ENCODE results near the gene HLA-DMB.

HLA-DMB gene

DNA sequence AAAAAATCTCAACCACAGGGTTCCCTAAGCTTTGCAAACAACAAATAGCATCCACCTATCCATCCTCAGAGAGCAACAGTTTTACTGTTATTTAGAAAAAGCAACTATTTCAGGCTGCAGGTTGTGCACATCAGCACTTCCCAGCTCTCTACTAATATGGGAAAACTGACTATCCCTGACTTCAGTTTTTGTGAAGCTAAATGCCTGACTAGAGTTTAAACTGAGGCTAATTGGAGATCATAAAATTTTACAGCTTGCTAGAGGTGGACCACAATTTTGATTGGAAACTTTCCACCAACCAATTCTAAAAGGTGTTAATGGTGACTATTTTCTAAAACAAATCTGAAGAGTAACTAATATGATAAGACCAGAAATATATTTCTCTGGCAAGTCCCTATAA lies 36.9 kb downstream of the HLA-DMB start:
- DNase-seq = no peak

DNA sequence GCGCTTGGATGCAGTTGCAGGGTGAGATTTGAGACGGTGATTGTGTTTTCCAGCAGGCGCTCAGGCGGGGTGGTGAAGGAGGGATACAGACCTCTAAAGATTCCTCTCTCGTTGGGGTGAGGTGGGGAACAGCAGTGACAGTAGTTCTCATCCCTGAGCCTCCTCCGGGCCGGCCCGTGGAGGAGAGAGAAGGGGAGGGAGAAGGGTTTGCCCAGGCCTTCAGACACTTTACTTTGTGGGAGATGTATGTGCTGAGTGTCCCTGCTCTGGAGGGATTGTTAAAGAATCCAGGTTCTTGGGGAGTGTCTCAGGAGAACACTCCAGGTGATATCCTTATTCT lies 45.9 kb downstream of the HLA-DMB start:
- DNase-seq = no peak

DNA sequence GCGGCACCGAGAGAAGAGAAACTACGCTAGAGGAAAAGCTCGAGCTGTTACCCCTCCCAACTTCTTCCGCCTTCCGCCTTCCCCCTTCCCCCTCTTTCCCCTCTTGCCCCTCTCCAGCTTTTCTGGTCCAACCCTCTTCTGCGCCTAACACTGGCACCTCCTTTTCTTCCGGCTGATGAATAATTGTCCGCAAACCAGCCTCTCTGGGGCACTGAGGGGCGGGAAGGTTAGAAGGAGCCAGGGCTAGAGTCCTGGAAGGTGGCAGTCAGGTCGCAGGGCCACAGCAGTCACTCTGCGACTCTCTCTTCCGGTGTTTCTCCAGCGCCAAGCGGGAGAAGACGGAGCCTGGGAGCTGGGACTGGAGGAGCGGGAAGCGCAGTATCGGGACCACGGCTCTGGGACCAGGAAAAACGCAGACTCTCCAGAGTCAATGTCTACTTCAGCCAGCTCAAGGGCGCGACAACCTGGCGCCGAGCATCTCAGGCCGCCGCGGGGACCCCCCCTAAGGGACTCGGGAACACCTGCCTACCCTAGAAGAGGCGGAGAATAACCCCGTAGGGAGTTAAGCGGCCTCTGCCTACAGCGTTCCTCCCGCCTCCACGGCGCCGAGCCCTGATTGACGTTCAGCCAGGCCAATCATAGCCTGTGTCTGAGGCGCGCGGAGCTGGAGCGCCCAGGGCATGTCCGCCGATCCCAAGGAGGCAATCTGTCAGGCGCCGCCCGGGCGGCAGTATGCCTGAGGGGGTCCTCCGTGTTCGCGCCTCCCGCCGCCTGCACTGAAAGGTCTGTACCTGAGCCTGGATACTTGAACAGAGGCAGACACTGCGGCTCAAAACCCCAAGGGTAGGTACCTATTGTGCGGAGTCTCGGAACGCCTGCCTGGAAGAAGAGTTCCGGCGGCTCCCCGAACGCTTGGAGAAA lies 46.5 kb downstream of the HLA-DMB start:
- peak; percentile 97 for DNase-seq

DNA sequence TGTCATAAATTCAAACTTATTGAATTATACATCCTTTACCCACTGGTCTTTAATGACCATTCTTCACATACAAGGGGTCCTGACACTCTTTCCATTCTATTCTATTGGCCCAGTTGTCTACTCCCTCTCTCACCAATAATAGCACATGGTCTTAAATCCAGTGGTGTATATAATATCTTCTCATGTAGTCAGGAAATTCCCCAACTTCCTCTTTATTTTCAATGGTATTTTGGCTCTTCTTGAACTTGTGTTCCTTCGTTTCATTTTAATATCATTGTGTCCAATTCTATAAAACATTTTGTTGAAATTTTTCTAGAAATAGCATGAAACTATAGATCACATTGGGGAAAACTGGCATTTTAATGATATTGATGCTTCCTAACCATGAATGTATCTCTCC lies 50.0 kb downstream of the HLA-DMB start:
- DNase-seq = no peak

DNA sequence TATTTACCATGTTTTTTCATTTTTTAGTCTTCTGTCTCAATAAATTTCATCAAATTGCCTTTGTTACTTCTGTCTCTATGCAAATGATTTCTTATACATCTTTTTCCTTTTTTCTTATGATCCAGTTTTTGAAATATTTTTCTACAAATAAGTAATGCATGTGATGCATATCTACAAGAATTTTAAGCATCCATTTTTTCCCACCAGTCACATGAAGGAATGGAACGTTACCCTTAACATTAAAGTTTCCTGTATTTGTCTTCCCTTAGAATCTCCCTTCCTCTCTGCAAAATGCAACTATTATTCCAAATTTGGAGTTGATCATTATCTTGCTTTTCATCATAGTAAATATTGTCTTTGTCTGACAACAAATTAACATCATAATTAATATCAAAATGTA lies 51.3 kb downstream of the HLA-DMB start:
- no peak for DNase-seq

DNA sequence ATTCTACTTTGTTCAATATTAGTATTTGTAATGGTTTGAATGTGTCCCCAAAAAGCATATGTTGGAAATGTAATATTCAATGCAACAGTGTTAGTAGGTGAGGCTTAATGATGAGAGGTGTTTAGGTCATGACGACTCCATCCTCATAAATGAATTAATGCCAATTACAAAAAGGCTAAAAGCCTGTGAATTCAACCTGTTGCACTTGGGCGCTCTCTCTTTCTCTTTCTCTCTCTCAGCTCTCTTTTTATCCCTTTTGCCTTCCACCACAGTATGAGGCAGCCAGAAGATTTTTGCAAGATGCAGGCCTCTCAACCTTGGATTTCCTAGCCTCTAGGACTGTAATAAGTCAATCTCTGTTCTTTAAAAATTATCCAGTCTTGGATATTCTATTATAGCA lies 52.3 kb downstream of the HLA-DMB start:
- no peak for DNase-seq

DNA sequence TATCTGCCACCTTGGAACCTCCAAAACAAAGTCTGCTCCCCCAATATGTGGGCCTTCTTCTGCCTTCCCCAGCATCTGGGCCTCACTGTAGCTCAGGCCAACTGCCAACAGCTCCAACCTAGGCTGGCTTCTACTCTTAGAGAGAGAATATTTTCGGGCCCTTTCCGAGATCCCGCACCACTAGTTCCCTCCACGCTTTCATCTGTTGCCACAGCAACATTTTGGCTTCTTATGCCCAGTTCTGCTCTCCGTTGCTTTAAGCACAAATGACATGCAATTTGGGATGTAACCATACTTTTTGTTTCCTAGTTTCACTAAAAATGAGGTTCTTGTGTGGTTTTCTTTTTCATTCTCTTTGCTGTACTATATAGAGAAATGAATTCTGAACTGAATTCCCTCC lies 53.2 kb downstream of the HLA-DMB start:
- DNase-seq = no peak

DNA sequence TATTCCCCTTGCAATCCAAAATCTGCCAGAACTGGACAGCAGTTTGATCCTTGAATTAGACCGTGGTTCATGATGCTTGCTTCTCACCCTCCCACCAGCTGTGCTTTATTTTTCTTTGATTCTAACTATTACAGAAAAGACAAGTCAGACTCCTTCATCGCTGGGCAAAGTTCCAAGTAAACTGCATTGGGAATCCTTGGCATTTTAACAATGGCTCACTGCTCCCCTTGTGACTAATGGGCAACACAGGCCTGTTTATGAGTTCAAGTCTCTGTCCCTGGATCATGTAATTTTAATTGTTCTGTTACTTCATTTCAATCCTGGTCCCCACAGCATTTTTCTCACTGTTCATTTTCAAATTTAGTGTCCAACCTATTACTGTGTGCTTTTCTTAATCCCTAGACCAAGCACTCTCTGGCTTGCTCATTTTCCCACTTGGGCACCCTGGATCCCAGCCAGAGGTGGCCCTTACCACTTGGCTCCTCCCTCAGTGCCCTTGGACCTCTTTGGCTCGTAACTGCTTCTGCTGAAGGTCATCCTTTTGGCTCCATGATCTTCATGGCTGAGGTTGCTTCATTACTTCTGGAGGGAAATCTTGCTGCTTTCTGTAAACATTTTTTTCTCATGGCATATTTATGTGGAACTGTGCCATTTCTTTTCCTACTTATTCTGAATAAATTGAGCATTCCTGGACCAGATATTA lies 54.0 kb downstream of the HLA-DMB start:
- no peak for DNase-seq

DNA sequence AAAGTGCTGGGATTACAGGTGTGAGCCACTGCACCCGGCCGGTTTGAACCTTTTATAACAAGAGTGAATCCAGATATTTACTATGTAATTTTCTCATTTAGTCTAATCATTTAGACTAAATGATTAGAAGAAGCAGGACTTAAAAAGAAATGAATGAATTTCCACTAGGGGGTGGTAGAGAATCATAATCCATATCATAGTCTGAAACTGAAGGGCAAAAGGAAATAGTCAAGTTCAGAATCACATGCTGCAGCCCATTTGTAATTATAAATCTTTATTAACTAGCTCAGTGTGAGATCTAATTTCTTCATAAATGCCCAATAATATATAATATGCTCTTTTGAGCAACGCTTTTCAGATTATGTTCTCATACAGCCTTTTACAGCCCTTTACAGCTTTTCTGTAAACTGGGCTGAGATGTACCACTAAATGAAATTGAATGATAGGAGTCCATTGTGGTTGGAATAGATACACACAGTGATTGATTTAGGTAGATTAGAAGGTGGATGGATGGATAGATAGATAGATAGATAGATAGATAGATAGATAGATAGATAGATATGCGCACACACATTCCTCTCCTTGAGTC lies 55.0 kb downstream of the HLA-DMB start:
- no peak for DNase-seq

Measured in activated effector memory CD4-positive, alpha-beta T cell treated with anti-CD3 and anti-CD28 coated beads, Interleukin-2, amount 50 U/mL, for 16 hours (primary cell).